Colonic mucosa (tissue), 4 donors: Measurements from ENCODE around the gene DNAH17. TPM values are rescaled to one million over a fixed set of nuclear protein-coding genes. Genes with fewer than 3 reads are reported as not detected.

Experiments used
- DNase-seq: peaks from one replicate; pipeline ENCODE4 v3.0.0-alpha.2; 2020
- H3K27ac ChIP-seq: fragments of 200-600 bp; one replicate; pipeline ENCODE4 v1.8.0; 2021
- H3K27me3 ChIP-seq: fragments of 200-600 bp; one replicate; pipeline ENCODE4 v1.8.0; 2021
- H3K36me3 ChIP-seq: fragments of 200-600 bp; one replicate; pipeline ENCODE4 v1.8.0; 2021
- H3K4me1 ChIP-seq: fragments of 200-600 bp; one replicate; pipeline ENCODE4 v1.8.0; 2021; ENCODE audit warnings: mild to moderate bottlenecking
- H3K4me3 ChIP-seq: fragments of 200-600 bp; one replicate; pipeline ENCODE4 v1.8.0; 2021
- H3K9ac ChIP-seq, 2 donors: one replicate each; pipeline ENCODE4 v1.7.0; 2013; ENCODE audit warnings: control low read depth in 2 of 2, low read depth in 2 of 2, low read length in 2 of 2
- H3K9me3 ChIP-seq: fragments of 200-600 bp; one replicate; pipeline ENCODE4 v1.8.0; 2021
- CTCF ChIP-seq: fragments of 200-600 bp; IDR thresholded peaks from one replicate; pipeline ENCODE4 v1.8.0; 2022; ENCODE audit warnings: antibody characterized with exemption, mild to moderate bottlenecking
- intact Hi-C: fragments of 100-400 bp; cut with DNase I; formaldehyde crosslinking; loops from one replicate; pipeline ENCODE4 v1.14.1; 2022
- total RNA-seq, 2 donors: library from RNA; stranded (reverse); fragmentation: NEBNext Ultra II Directional in 1 of 2; extraction: Animal tissue kit (Norgen Biotek cat#: 25700) in 1 of 2; gene quantifications; one replicate each; pipeline ENCODE4 v1.2.1, GENCODE V29; 2021
- donor health status: healthy.
- donor health status: DM: no; HTN: no; CAD: no.
- donor health status: DM: no; HTN: no; CAD: no.

The DNAH17 gene
- total RNA-seq, 2 donors from 2014 or later, result 0.05 to 0.19 TPM

- DNase-seq, result no peak
- no peak overlapping the region for H3K27ac ChIP-seq
- TF ChIP-seq CTCF, result no peak
- no peaks in the 10 kb centered on the region for H3K9me3 ChIP-seq
- H3K4me3 ChIP-seq, result no peak overlapping the region
- no peak overlapping the region for H3K9ac ChIP-seq
- no peaks in the 10 kb centered on the region for H3K4me1 ChIP-seq
- intact Hi-C loops, result no loop called here
- no peaks in the 10 kb centered on the region for H3K36me3 ChIP-seq
- no peaks in the 10 kb centered on the region for H3K27me3 ChIP-seq
These were observed 26.7 kb downstream of the DNAH17 start for GRCh38 chr17:78550464-78550863.

- TF ChIP-seq CTCF, result no peak
- Histone ChIP-seq H3K36me3 (no peaks in the 10 kb centered on the region), H3K27ac (no peak overlapping the region), H3K9me3 (no peaks in the 10 kb centered on the region), H3K27me3 (no peaks in the 10 kb centered on the region), H3K9ac (no peak overlapping the region), H3K4me3 (no peak overlapping the region), H3K4me1 (no peaks in the 10 kb centered on the region)
- DNase-seq, result no peak
- intact Hi-C loops, result no loop called here
These were observed 28.5 kb downstream of the DNAH17 start for GRCh38 chr17:78548725-78549124.

GRCh38 chr17:78547035-78547434 is 30.2 kb downstream of the DNAH17 start:
- no peak for DNase-seq
- H3K9ac ChIP-seq, result no peak overlapping the region
- intact Hi-C loops, result no loop called here
- no peak overlapping the region for H3K4me3 ChIP-seq
- no peaks in the 10 kb centered on the region for H3K36me3 ChIP-seq
- H3K9me3 ChIP-seq, result no peaks in the 10 kb centered on the region
- H3K4me1 ChIP-seq, result no peaks in the 10 kb centered on the region
- no peaks in the 10 kb centered on the region for H3K27me3 ChIP-seq
- TF ChIP-seq CTCF, result no peak
- H3K27ac ChIP-seq, result no peak overlapping the region

GRCh38 chr17:78546476-78546875 is 30.7 kb downstream of the DNAH17 start:
- H3K36me3 ChIP-seq, result no peaks in the 10 kb centered on the region
- no peaks in the 10 kb centered on the region for H3K27me3 ChIP-seq
- intact Hi-C loops, result no loop called here
- no peak overlapping the region for H3K4me3 ChIP-seq
- no peak overlapping the region for H3K9ac ChIP-seq
- no peak for TF ChIP-seq CTCF
- no peaks in the 10 kb centered on the region for H3K9me3 ChIP-seq
- DNase-seq, result no peak
- no peaks in the 10 kb centered on the region for H3K4me1 ChIP-seq
- no peak overlapping the region for H3K27ac ChIP-seq

GRCh38 chr17:78544881-78545755 is 32.1 kb downstream of the DNAH17 start:
- H3K27ac ChIP-seq, result no peak overlapping the region
- no peak overlapping the region for H3K9ac ChIP-seq
- H3K4me1 ChIP-seq, result no peaks in the 10 kb centered on the region
- H3K36me3 ChIP-seq, result no peaks in the 10 kb centered on the region
- H3K9me3 ChIP-seq, result no peaks in the 10 kb centered on the region
- intact Hi-C loops, result no loop called here
- no peak for DNase-seq
- no peak for TF ChIP-seq CTCF
- H3K27me3 ChIP-seq, result no peaks in the 10 kb centered on the region
- no peak overlapping the region for H3K4me3 ChIP-seq
